ENCODE results near the gene TMEM253.

DNA sequence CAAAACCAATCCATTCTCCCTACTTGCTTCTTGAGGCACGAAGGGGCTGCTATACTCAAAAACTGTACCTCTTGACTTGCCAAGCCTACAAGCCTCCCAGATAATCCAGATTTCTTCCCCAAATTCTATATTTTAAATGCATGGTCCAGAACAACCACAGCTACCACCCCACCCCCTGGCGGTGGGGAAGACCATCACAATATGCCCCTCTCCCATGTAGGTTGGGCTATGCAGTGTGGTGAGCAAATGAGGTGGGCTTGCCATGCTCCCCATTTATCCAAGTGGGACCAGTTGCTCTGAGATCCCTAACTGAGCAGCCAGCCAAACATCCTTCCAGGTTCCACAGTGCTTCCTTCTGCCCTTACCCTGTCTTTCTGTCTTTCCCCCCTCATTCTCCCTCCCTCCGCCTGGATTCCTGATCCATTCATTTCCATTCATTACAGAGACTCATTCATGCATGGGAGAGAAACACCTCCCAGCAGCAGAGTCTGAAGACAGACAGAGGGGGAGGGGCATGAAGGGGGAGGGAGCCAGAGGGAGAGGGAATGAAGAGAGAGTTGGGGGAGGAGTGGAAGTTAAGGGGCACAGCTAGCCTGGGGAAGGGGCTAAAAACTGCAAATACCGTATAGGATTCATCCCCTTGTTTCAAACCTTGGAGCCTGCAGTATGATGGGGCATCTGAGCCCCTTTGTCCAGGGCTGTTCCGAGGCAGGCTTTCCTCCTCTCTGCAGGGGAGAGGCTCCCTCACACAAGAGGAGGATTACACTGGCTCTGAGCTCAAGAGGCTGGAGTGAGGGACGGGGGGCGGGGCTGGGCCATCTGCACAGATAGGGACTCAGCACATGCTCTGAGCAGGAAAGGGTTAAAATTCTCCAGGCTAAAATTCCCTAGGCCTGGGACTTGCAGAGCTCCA, 6.8 kb upstream of the TMEM253 start:
- no peak for TF ChIP-seq MXI1 (IDR thresholded peaks at IDR 0.05; ENCODE audit: low read depth, low read length)
- TF ChIP-seq, protein P1, sequence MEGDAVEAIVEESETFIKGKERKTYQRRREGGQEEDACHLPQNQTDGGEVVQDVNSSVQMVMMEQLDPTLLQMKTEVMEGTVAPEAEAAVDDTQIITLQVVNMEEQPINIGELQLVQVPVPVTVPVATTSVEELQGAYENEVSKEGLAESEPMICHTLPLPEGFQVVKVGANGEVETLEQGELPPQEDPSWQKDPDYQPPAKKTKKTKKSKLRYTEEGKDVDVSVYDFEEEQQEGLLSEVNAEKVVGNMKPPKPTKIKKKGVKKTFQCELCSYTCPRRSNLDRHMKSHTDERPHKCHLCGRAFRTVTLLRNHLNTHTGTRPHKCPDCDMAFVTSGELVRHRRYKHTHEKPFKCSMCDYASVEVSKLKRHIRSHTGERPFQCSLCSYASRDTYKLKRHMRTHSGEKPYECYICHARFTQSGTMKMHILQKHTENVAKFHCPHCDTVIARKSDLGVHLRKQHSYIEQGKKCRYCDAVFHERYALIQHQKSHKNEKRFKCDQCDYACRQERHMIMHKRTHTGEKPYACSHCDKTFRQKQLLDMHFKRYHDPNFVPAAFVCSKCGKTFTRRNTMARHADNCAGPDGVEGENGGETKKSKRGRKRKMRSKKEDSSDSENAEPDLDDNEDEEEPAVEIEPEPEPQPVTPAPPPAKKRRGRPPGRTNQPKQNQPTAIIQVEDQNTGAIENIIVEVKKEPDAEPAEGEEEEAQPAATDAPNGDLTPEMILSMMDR (IDR thresholded peaks at IDR 0.05) = no peak
- TF ChIP-seq POLR2AphosphoS5 (IDR thresholded peaks at IDR 0.05; ENCODE audit: low read depth, low read length) = no peak
- TF ChIP-seq EZH2phosphoT487 (IDR thresholded peaks at IDR 0.05; ENCODE audit: borderline replicate concordance, low read depth) = no peak
- no peak for TF ChIP-seq RCOR1 (IDR thresholded peaks at IDR 0.05; ENCODE audit: low read length)
- TF ChIP-seq, protein P2, sequence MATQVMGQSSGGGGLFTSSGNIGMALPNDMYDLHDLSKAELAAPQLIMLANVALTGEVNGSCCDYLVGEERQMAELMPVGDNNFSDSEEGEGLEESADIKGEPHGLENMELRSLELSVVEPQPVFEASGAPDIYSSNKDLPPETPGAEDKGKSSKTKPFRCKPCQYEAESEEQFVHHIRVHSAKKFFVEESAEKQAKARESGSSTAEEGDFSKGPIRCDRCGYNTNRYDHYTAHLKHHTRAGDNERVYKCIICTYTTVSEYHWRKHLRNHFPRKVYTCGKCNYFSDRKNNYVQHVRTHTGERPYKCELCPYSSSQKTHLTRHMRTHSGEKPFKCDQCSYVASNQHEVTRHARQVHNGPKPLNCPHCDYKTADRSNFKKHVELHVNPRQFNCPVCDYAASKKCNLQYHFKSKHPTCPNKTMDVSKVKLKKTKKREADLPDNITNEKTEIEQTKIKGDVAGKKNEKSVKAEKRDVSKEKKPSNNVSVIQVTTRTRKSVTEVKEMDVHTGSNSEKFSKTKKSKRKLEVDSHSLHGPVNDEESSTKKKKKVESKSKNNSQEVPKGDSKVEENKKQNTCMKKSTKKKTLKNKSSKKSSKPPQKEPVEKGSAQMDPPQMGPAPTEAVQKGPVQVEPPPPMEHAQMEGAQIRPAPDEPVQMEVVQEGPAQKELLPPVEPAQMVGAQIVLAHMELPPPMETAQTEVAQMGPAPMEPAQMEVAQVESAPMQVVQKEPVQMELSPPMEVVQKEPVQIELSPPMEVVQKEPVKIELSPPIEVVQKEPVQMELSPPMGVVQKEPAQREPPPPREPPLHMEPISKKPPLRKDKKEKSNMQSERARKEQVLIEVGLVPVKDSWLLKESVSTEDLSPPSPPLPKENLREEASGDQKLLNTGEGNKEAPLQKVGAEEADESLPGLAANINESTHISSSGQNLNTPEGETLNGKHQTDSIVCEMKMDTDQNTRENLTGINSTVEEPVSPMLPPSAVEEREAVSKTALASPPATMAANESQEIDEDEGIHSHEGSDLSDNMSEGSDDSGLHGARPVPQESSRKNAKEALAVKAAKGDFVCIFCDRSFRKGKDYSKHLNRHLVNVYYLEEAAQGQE (IDR thresholded peaks at IDR 0.05; ENCODE audit: low read depth, low read length) = no peak
- TF ChIP-seq NRF1 (IDR thresholded peaks at IDR 0.05; ENCODE audit: low read depth, low read length) = no peak
- no peak for TF ChIP-seq RXRA (IDR thresholded peaks at IDR 0.05; ENCODE audit: borderline replicate concordance, low read depth)
- no peak for TF ChIP-seq ELF1 (IDR thresholded peaks at IDR 0.05)
- no peak for TF ChIP-seq GABPA (IDR thresholded peaks at IDR 0.05; ENCODE audit: low read depth)
- no peak for TF ChIP-seq JUND (IDR thresholded peaks at IDR 0.05)
- TF ChIP-seq NFIC (IDR thresholded peaks at IDR 0.05; ENCODE audit: borderline replicate concordance) = no peak
